ENCODE data around the gene GRIP1.
"Not testable (repeated sequence)": the region's sequence is repeated elsewhere in the genome, so short reads cannot be mapped to it uniquely, and the experiment has no call there.

The GRIP1 gene

DNA sequence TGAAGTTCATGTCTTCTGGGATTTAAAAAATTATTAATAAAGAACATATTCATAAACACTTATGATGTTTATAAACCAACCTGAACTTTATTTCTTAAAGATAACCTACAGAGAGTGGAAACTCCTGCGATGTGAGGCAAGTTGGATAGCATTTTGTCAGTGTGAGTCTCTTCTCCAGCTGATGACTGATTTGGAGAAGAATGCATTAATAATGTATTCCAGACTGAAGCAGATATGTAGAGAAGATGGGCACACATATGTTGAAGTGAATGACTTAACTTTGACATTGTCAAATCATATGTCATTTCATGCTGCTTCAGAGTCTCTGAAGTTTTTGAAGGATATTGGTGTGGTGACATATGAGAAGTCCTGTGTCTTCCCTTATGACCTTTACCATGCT lies 369.3 kb downstream of the GRIP1 start:
- TF ChIP-seq, protein P1, sequence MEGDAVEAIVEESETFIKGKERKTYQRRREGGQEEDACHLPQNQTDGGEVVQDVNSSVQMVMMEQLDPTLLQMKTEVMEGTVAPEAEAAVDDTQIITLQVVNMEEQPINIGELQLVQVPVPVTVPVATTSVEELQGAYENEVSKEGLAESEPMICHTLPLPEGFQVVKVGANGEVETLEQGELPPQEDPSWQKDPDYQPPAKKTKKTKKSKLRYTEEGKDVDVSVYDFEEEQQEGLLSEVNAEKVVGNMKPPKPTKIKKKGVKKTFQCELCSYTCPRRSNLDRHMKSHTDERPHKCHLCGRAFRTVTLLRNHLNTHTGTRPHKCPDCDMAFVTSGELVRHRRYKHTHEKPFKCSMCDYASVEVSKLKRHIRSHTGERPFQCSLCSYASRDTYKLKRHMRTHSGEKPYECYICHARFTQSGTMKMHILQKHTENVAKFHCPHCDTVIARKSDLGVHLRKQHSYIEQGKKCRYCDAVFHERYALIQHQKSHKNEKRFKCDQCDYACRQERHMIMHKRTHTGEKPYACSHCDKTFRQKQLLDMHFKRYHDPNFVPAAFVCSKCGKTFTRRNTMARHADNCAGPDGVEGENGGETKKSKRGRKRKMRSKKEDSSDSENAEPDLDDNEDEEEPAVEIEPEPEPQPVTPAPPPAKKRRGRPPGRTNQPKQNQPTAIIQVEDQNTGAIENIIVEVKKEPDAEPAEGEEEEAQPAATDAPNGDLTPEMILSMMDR (IDR thresholded peaks at IDR 0.05; ENCODE audit: insufficient read depth, low read length, missing control alignments), result no peak
- DNase-seq (ENCODE audit: low read depth, low spot score), result peak; percentile 16
- POLR2A ChIA-PET, result no interaction called here
- no peak overlapping the region for H3K4me3 ChIP-seq (ENCODE audit: low read depth, low read length)
- CTCF ChIA-PET, result no interaction called here

DNA sequence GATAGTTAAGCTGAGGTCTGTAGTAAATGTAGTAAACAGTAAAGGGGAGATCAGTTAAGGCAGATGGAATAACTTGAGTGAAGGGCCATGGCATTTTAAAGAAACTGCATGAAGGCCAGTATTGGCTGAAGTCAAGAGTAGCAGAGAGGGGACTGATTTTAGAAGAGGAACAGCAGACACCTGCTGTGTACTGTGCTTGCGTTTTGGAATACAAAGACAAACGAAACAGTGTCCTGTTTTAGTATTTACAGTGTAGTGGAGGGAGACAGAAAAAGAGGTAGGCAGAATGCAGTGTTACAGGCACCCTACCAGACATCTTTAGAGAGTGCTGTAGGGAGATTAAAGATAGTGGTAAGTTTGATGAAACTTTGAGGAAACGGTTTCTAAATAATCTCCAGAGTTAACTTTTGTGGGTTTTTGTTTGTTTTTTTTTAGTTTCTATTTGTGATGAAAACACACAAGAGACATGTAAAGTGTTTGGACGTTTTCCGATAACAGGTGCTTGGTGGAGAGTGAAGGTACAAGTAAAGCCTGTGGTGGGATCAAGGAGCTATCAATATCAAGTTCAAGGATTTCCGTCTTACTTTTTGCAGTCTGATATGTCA lies 374.5 kb downstream of the GRIP1 start:
- TF ChIP-seq, protein P1 (IDR thresholded peaks at IDR 0.05; ENCODE audit: insufficient read depth, low read length, missing control alignments), result no peak
- ChIA-PET POLR2A (no interaction called here), CTCF (interaction anchor here (1.2 to 1.6 kb wide), 2 partner anchors 35 to 105 kb away, joined by 3 read pairs; no protein-coding TSS in a partner anchor)
- DNase-seq (ENCODE audit: low read depth, low spot score), result no peak
- no peak overlapping the region for H3K4me3 ChIP-seq (ENCODE audit: low read depth, low read length)

DNA sequence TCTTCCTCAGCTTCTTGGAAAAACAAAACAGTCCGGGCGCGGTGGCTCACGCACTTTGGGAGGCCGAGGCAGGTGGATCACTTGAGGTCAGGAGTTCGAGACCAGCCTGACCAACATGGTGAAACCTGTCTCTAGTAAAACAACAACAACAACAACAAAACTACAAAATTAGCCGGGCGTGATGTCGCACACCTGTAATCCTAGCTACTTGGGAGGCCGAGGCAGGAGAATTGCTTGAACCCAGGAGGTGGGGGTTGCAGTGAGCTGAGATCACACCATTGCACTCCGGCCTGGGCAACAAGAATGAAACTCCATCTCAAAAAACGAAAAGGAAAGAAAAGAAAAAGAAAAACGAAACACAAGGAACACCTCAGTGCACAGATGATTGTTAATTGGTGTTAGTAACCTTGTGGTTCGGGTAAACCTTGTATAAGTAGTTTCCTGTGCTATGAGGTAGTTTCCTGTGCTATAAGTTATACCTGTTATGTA lies 375.5 kb downstream of the GRIP1 start:
- H3K4me3 ChIP-seq (ENCODE audit: low read depth, low read length), result peak overlapping the region; percentile 90
- DNase-seq (ENCODE audit: low read depth, low spot score); POLR2A ChIA-PET: not testable (repeated sequence)
- CTCF ChIA-PET, result interaction anchor here (1.0 to 1.3 kb wide), 5 partner anchors 9 to 106 kb away, joined by 3 to 7 read pairs (median 3); no protein-coding TSS in a partner anchor

DNA sequence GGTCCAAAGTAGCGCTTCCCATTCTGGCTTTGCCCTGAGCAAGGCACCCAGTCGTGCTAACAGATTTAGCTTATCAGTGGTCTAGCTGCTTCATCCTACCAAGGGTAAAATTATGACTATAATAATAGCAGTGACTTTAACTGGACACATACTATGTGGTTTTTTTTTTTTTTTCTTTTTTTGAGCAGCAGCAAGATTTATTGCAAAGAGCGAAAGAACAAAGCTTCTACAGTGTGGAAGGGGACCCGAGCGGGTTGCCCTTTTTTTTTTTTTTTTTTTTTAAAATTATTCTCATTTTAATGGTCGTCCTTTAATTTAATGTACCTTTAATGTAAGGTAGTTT lies 376.1 kb downstream of the GRIP1 start:
- TF ChIP-seq, protein P1 (IDR thresholded peaks at IDR 0.05; ENCODE audit: insufficient read depth, low read length, missing control alignments), result no peak
- ChIA-PET POLR2A (interaction anchor here (1.0 kb wide), 1 partner anchor 133 kb away, joined by 4 read pairs; the partner anchor contains the start of gene TMBIM4), CTCF (interaction anchor here (1.0 to 1.3 kb wide), 4 partner anchors 10 to 106 kb away, joined by 3 to 7 read pairs (median 4); no protein-coding TSS in a partner anchor)
- H3K4me3 ChIP-seq (ENCODE audit: low read depth, low read length), result peak overlapping the region; percentile 90
- no peak for DNase-seq (ENCODE audit: low read depth, low spot score)

DNA sequence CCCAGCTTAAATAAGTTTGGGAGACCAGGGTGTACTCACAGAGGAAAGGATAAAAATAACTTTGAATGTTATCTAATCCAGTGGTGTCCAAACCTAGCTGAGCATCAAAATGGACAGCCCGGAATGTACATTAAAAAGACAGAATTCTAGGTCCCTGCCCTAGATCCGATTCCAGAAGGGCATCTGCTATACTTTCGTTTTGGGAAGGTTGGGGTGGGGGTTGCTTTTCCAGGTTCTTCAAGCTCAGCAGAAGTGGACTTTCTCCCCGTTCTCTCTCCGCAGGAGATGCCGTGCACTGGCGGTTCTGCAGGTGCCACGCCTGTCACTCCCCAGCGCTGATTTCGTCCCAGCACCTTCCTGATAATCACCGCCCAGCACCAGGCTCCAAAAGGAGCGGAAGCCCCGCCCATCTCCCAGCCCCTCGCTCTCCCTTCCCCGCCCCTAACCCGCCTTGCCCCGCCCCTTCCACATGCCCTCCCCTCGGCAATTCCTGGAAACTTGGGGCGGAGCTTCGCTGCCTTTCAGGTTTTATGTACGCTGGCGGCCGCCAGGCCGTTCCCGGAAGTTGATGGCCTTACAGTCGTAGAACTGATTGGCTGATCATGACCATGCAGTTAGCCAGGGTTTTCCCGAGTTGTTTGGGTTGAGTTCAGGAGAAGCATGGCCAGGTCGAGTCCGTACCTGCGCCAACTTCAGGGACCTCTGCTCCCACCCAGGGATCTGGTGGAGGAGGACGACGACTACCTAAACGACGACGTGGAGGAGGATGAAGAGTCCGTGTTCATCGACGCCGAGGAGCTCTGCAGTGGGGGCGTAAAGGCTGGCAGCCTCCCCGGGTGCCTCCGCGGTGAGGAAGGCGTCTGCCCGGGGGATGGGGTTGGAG lies 376.7 kb downstream of the GRIP1 start, which contains the start of gene HELB:
HELB (plus strand) TSS at position 550 of the 883 bp plus-strand sequence; CDS start at position 661, 111 bp downstream.
- POLR2A ChIA-PET, result interaction anchor here (0.6 to 1.0 kb wide), 2 partner anchors 43 to 133 kb away, joined by 3 to 4 read pairs; partner anchors contain the start of gene TMBIM4
- CTCF ChIA-PET, result interaction anchor here (0.8 to 1.3 kb wide), 5 partner anchors 10 to 106 kb away, joined by 3 to 7 read pairs (median 3); no protein-coding TSS in a partner anchor
- TF ChIP-seq, protein P1 (IDR thresholded peaks at IDR 0.05; ENCODE audit: insufficient read depth, low read length, missing control alignments), result no peak
- peak within 1 kb of the TSS; percentile 90 for H3K4me3 ChIP-seq (ENCODE audit: low read depth, low read length)
- DNase-seq (ENCODE audit: low read depth, low spot score), result peak; percentile 72

DNA sequence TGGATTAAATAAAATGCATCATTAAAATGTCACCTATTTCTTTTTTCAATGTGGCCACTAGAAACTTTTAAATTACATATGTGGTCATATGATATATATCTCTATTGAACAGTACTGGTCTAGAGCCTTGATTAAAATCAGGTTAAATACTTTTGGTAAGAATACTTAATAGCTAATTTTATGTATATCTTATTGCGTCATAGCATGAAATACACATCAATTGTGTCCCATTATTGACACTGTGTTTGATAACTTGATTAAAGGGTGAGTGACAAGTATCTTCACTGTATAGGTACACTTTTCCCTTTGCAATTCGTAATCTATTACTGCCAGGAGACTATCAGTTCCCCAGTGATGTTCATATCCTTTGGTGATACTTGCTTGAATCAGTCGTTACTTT lies 381.0 kb downstream of the GRIP1 start:
- ChIA-PET CTCF (no interaction called here), POLR2A (no interaction called here)
- no peak for DNase-seq (ENCODE audit: low read depth, low spot score)
- H3K4me3 ChIP-seq (ENCODE audit: low read depth, low read length), result no peak overlapping the region
- TF ChIP-seq, protein P1 (IDR thresholded peaks at IDR 0.05; ENCODE audit: insufficient read depth, low read length, missing control alignments), result no peak
